ENCODE measurements around the gene RASGRP3. TPM values are rescaled to one million over a fixed set of nuclear protein-coding genes. Genes with fewer than 3 reads are reported as not detected.

Gene RASGRP3
- polyA plus RNA-seq, 1 of the 3 experiments (the other 2 are of a cell fraction), result 72.5 TPM

- TF ChIP-seq MXI1 (IDR thresholded peaks at IDR 0.05; ENCODE audit: low read depth, low read length) (no peak), NFIC (IDR thresholded peaks at IDR 0.05; ENCODE audit: borderline replicate concordance) (no peak), RFX5 (IDR thresholded peaks at IDR 0.05; ENCODE audit: low read length) (no peak), YY1 (IDR thresholded peaks at IDR 0.05; ENCODE audit: low read depth) (no peak), EP300 (IDR thresholded peaks at IDR 0.05; ENCODE audit: borderline replicate concordance in 1 of 2, low read depth in 1 of 2, low read length in 1 of 2) (no peak), RAD21 (IDR thresholded peaks at IDR 0.05; ENCODE audit: low read length) (no peak), TCF12 (IDR thresholded peaks at IDR 0.05) (no peak), RCOR1 (IDR thresholded peaks at IDR 0.05; ENCODE audit: low read length) (no peak), IRF3 (IDR thresholded peaks at IDR 0.05; ENCODE audit: low read depth, low read length) (no peak), EZH2phosphoT487 (IDR thresholded peaks at IDR 0.05; ENCODE audit: borderline replicate concordance, low read depth) (no peak)
- TF ChIP-seq, protein P1, sequence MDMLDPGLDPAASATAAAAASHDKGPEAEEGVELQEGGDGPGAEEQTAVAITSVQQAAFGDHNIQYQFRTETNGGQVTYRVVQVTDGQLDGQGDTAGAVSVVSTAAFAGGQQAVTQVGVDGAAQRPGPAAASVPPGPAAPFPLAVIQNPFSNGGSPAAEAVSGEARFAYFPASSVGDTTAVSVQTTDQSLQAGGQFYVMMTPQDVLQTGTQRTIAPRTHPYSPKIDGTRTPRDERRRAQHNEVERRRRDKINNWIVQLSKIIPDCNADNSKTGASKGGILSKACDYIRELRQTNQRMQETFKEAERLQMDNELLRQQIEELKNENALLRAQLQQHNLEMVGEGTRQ (IDR thresholded peaks at IDR 0.05; ENCODE audit: borderline replicate concordance, low read depth, low read length), result no peak
- TF ChIP-seq, protein P2, sequence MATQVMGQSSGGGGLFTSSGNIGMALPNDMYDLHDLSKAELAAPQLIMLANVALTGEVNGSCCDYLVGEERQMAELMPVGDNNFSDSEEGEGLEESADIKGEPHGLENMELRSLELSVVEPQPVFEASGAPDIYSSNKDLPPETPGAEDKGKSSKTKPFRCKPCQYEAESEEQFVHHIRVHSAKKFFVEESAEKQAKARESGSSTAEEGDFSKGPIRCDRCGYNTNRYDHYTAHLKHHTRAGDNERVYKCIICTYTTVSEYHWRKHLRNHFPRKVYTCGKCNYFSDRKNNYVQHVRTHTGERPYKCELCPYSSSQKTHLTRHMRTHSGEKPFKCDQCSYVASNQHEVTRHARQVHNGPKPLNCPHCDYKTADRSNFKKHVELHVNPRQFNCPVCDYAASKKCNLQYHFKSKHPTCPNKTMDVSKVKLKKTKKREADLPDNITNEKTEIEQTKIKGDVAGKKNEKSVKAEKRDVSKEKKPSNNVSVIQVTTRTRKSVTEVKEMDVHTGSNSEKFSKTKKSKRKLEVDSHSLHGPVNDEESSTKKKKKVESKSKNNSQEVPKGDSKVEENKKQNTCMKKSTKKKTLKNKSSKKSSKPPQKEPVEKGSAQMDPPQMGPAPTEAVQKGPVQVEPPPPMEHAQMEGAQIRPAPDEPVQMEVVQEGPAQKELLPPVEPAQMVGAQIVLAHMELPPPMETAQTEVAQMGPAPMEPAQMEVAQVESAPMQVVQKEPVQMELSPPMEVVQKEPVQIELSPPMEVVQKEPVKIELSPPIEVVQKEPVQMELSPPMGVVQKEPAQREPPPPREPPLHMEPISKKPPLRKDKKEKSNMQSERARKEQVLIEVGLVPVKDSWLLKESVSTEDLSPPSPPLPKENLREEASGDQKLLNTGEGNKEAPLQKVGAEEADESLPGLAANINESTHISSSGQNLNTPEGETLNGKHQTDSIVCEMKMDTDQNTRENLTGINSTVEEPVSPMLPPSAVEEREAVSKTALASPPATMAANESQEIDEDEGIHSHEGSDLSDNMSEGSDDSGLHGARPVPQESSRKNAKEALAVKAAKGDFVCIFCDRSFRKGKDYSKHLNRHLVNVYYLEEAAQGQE (IDR thresholded peaks at IDR 0.05; ENCODE audit: low read depth, low read length), result no peak
- TF ChIP-seq, protein P3, sequence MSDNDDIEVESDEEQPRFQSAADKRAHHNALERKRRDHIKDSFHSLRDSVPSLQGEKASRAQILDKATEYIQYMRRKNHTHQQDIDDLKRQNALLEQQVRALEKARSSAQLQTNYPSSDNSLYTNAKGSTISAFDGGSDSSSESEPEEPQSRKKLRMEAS (IDR thresholded peaks at IDR 0.05; ENCODE audit: low read depth), result no peak
- TF ChIP-seq, protein P4, sequence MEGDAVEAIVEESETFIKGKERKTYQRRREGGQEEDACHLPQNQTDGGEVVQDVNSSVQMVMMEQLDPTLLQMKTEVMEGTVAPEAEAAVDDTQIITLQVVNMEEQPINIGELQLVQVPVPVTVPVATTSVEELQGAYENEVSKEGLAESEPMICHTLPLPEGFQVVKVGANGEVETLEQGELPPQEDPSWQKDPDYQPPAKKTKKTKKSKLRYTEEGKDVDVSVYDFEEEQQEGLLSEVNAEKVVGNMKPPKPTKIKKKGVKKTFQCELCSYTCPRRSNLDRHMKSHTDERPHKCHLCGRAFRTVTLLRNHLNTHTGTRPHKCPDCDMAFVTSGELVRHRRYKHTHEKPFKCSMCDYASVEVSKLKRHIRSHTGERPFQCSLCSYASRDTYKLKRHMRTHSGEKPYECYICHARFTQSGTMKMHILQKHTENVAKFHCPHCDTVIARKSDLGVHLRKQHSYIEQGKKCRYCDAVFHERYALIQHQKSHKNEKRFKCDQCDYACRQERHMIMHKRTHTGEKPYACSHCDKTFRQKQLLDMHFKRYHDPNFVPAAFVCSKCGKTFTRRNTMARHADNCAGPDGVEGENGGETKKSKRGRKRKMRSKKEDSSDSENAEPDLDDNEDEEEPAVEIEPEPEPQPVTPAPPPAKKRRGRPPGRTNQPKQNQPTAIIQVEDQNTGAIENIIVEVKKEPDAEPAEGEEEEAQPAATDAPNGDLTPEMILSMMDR (IDR thresholded peaks at IDR 0.05), result no peak
- Histone ChIP-seq H4K20me1 (ENCODE audit: insufficient read depth) (no peaks in the 10 kb centered on the region), H2AFZ (ENCODE audit: low read depth) (no peak overlapping the region), H3K27ac (ENCODE audit: low read depth in 2 of 2, low read length in 1 of 2) (no peak overlapping the region), H3K4me1 (ENCODE audit: control insufficient read depth in 1 of 2, insufficient read depth in 2 of 2, low read depth in 1 of 2, low read length in 1 of 2) (no peaks in the 10 kb centered on the region; a peak in 1 of 4 replicates), H3K9ac (no peak overlapping the region), H3K79me2 (ENCODE audit: insufficient read depth) (no peaks in the 10 kb centered on the region), H3K9me2 (no peaks in the 10 kb centered on the region), H3K36me3 (replicated peaks in 1 of 2; ENCODE audit: control insufficient read depth in 1 of 2, insufficient read depth in 2 of 2, low read length in 1 of 2) (peaks cover 0 to 2% of the 10 kb centered on the region in 2 experiments), H3F3A (replicated peaks; ENCODE audit: insufficient read depth) (peaks cover 24% of the 10 kb centered on the region), H3K4me3 (ENCODE audit: low read depth in 2 of 2, low read length in 1 of 2) (no peak overlapping the region), H3K9me3 (no peaks in the 10 kb centered on the region), H3K27me3 (ENCODE audit: insufficient read depth) (no peaks in the 10 kb centered on the region), H3K4me2 (no peak overlapping the region)
- WGBS (ENCODE audit: low lambda C conversion rate), result 38% methylated on average over 6 of the region's 6 CpGs
- POLR2A ChIA-PET, result no interaction called here
- CTCF ChIA-PET, result no interaction called here
- no peak for DNase-seq
Measured at GRCh38 chr2:33525666-33526065, 49.2 kb downstream of the RASGRP3 start.

Measured in SK-N-SH (cell line).